ENCODE results near the gene MAMLD1.

The MAMLD1 gene

DNA sequence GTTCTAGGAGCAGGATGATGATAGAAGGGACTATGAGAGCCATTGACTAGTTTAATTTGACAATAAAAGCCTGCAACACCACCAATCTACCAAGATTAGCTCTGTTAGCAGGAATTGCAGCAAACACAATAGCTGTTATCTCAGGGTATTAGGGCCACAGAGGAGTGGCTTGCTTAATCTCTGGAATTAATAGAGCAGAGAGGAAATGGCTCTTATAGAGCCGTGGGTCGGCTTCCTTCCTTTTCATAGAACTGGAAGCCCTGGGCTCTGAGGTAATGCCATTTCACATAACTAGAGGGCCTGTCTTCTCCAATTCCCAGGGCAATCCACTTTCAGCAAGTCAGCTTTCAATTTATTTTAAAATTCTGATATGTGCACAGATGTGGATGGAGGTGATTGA lies 83.0 kb downstream of the MAMLD1 start:
- no peak overlapping the region for H3K4me3 ChIP-seq (ENCODE audit: low read length)
- TF ChIP-seq, protein P1, sequence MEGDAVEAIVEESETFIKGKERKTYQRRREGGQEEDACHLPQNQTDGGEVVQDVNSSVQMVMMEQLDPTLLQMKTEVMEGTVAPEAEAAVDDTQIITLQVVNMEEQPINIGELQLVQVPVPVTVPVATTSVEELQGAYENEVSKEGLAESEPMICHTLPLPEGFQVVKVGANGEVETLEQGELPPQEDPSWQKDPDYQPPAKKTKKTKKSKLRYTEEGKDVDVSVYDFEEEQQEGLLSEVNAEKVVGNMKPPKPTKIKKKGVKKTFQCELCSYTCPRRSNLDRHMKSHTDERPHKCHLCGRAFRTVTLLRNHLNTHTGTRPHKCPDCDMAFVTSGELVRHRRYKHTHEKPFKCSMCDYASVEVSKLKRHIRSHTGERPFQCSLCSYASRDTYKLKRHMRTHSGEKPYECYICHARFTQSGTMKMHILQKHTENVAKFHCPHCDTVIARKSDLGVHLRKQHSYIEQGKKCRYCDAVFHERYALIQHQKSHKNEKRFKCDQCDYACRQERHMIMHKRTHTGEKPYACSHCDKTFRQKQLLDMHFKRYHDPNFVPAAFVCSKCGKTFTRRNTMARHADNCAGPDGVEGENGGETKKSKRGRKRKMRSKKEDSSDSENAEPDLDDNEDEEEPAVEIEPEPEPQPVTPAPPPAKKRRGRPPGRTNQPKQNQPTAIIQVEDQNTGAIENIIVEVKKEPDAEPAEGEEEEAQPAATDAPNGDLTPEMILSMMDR (conservative IDR thresholded peaks at IDR 0.05; ENCODE audit: low read depth, low read length) = no peak
- peak; percentile 15 for DNase-seq (ENCODE audit: low read depth)

DNA sequence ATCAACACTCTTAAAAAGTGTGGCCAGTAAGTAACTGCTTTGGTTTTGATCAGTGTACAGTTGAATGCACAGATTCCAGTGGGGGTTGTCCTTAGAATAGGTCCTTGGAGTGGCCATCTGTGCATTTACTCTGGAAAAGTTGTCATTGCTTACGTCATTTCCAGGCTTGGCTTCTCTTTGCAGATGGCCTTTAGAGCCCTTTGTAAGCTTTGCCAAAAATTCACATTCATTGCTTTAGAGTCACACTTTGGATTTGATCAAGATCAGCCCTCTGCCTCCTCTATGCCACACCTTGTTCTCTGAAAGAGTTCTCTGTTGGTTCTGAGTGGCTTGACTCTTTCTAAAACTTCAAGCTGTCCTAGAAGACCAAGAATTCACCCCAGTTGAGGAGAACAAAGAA lies 83.9 kb downstream of the MAMLD1 start:
- DNase-seq (ENCODE audit: low read depth) = no peak
- TF ChIP-seq, protein P1 (conservative IDR thresholded peaks at IDR 0.05; ENCODE audit: low read depth, low read length) = no peak
- no peak overlapping the region for H3K4me3 ChIP-seq (ENCODE audit: low read length)

DNA sequence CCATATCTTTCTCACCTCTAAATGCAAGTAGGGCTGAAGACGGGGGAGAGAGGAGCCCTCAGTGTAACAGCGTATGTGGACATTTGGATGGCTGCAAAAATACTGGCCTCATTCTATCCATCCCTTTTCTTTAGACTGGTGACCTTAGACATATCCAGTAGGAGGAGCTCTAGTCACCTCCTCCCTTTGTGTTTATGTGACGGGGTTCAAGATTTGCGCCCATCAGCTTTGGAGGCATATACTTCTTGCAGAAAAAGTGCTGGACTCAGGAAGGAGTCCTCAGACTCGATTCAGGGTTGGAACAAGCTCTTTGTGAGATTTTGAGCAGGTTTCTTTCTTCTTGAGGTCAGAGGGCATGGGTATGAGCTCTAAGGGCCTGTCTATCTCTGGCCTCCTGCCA lies 86.2 kb downstream of the MAMLD1 start:
- TF ChIP-seq, protein P1 (conservative IDR thresholded peaks at IDR 0.05; ENCODE audit: low read depth, low read length) = no peak

DNA sequence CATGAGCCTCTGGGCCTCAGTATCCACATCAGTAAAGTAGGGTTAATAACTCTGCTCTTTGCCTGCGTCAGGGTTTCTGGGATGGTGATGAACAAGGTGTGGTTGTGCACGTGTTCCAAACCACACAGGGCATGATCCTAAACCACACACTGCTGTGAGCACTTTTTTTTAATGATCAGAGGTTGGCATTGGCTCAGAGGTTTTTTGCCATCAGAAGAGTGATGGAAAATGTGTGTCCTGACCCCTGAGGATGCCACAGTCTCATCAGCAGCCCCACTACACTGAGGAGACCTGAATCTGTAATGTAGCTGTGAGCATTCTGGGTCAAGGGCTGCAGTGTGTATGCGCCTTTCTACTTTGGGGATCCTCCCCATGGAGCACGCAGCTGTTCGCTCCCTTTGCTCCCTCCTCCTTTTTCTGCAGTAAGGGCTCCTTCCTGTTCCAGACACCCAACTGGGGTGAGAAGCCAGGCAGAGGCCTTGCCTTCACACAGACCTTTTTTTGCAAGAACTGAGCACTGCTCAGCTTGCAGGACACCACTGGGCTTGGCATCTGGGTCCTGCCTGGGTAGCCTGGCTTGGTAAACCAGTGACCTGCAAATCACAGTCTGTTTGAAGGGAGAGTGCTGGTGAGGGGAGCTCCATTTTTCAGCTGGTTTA lies 87.5 kb downstream of the MAMLD1 start:
- TF ChIP-seq, protein P1 (conservative IDR thresholded peaks at IDR 0.05; ENCODE audit: low read depth, low read length) = no peak
- DNase-seq (ENCODE audit: low read depth) = no peak
- no peak overlapping the region for H3K4me3 ChIP-seq (ENCODE audit: low read length)

More for the DNA sequence above, 86.2 kb downstream of the MAMLD1 start:
- no peak for DNase-seq (ENCODE audit: low read depth)
- no peak overlapping the region for H3K4me3 ChIP-seq (ENCODE audit: low read length)

DNA sequence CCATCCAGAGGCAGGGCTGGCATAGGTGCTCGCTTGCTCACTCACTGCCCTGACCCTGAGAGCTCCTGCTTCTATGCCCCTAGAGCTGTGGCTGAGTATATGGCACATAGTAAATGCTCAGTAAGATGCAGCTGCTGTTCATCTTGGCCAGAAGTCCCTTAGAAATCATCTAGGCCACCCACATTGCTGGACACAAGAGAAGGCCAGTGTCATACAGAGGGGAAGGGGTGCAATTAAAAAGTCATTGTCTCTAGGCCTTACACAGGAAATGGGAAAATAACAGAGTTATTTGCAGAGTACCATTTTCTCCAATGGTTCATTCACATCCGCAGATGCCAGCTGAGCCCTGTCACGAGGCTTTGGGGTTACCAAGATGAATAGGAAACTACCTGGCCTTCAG lies 88.8 kb downstream of the MAMLD1 start:
- DNase-seq (ENCODE audit: low read depth) = no peak
- no peak overlapping the region for H3K4me3 ChIP-seq (ENCODE audit: low read length)
- TF ChIP-seq, protein P1 (conservative IDR thresholded peaks at IDR 0.05; ENCODE audit: low read depth, low read length) = no peak

DNA sequence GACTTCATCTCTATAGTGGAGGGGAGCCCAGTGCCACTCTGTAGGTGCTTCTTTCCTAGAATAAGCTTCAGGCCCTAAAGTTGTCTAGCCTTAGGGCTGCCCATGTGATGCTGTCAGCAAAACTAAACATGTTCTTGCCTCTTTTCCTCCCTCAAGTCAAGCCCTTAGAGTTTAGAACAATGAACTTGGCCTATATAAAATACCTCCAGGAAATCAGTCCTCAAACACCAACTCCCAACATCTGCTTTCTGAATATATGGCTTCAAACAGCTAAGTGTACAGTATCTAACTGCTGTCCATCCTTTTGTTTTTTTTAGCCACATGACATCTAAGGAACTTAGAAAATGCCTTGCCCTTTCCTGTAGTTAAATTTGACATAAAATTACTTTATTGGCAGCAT lies 91.0 kb downstream of the MAMLD1 start:
- no peak for DNase-seq (ENCODE audit: low read depth)
- TF ChIP-seq, protein P1 (conservative IDR thresholded peaks at IDR 0.05; ENCODE audit: low read depth, low read length) = no peak
- no peak overlapping the region for H3K4me3 ChIP-seq (ENCODE audit: low read length)

DNA sequence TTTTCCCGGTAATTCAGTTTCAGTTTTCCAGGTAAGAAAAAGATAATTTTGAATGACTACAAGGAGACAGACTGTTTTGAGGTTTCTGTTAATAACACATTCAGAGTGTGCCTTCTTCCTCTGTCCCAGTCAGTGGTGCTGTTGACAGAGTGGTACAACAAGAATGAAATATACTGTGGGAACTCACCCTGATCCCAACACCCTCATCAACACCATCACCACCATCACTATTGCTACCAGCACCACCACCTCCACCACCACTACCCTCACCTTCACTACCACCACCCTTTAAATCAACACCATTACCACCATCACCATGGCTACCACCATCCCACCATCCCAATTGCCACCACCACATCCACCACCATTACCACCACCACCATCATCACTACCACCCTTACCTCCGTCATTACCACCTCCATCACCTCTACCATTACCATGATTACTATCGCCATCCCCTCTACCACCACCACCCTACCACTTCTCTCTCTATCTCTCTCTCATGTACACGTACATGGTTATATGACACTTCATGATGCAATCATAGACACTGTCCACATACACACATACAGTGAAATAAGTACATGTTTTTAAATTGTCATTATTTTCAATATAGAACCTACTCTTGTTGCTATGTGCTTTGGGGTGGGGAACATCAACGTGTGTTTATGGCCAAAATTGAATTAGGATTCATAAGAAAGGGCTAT lies 91.5 kb downstream of the MAMLD1 start:
- H3K4me3 ChIP-seq (ENCODE audit: low read length) = no peak overlapping the region
- TF ChIP-seq, protein P1 (conservative IDR thresholded peaks at IDR 0.05; ENCODE audit: low read depth, low read length) = no peak
- no peak for DNase-seq (ENCODE audit: low read depth)
